Measurements from ENCODE around the gene TCERG1L.

DNA sequence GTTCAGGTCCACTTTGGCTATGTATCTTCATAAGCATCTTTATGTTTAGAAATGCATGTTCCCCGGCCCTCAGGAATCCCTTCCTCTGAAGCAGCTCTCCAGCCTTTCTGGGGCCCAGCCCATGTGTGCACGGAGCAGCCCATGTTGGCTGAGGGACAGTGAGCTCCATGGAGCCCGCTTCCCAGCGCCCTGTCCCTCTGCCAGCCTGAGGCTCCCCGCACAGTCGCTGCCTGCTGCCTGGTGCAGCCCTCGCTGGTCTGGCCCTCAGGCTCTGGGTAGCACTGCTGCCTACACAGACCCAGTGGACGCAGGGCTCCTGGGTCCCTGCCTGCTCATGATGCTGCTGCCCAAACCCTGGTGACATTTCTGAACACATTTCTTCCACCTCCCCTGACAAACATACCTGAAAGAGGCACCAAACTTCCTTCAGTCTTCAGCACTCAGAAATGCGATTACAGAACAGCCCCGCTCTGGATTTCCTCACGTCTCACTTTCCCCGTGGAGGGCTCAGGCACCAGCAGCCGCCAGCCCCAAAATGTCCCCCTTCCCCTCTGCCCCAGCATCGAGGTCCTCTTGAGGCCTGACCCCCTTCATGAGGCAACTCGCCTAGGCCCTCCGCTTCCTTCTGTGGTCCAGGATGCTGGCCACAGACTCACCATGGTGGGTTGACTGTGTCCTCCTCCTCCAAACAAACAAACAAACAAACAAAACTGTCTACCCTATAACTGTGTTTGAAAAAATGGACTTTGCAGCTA lies 5.0 kb upstream of the TCERG1L start:
- no peak for TF ChIP-seq EZH2 (IDR thresholded peaks at IDR 0.05; ENCODE audit: borderline replicate concordance, insufficient read depth, low read length, poor library complexity, severe bottlenecking)
- TF ChIP-seq CTCF (IDR thresholded peaks at IDR 0.05; ENCODE audit: poor library complexity, severe bottlenecking) = no peak
- TF ChIP-seq, protein P1, sequence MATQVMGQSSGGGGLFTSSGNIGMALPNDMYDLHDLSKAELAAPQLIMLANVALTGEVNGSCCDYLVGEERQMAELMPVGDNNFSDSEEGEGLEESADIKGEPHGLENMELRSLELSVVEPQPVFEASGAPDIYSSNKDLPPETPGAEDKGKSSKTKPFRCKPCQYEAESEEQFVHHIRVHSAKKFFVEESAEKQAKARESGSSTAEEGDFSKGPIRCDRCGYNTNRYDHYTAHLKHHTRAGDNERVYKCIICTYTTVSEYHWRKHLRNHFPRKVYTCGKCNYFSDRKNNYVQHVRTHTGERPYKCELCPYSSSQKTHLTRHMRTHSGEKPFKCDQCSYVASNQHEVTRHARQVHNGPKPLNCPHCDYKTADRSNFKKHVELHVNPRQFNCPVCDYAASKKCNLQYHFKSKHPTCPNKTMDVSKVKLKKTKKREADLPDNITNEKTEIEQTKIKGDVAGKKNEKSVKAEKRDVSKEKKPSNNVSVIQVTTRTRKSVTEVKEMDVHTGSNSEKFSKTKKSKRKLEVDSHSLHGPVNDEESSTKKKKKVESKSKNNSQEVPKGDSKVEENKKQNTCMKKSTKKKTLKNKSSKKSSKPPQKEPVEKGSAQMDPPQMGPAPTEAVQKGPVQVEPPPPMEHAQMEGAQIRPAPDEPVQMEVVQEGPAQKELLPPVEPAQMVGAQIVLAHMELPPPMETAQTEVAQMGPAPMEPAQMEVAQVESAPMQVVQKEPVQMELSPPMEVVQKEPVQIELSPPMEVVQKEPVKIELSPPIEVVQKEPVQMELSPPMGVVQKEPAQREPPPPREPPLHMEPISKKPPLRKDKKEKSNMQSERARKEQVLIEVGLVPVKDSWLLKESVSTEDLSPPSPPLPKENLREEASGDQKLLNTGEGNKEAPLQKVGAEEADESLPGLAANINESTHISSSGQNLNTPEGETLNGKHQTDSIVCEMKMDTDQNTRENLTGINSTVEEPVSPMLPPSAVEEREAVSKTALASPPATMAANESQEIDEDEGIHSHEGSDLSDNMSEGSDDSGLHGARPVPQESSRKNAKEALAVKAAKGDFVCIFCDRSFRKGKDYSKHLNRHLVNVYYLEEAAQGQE (IDR thresholded peaks at IDR 0.05; ENCODE audit: borderline replicate concordance) = no peak
- TF ChIP-seq TAF1 (IDR thresholded peaks at IDR 0.05; ENCODE audit: low read depth) = no peak
